Fibroblast of upper back skin (primary cell): ENCODE results near the gene RHOT2.
A peak's percentile ranks its signal among the peaks of the same experiment; 100 is the strongest.
"Not testable (repeated sequence)": the region's sequence is repeated elsewhere in the genome, so short reads cannot be mapped to it uniquely, and the experiment has no call there.

Experiments
- DNase-seq: peaks from one replicate; pipeline ENCODE4 v3.0.0-alpha.2; 2013

The RHOT2 gene

DNA sequence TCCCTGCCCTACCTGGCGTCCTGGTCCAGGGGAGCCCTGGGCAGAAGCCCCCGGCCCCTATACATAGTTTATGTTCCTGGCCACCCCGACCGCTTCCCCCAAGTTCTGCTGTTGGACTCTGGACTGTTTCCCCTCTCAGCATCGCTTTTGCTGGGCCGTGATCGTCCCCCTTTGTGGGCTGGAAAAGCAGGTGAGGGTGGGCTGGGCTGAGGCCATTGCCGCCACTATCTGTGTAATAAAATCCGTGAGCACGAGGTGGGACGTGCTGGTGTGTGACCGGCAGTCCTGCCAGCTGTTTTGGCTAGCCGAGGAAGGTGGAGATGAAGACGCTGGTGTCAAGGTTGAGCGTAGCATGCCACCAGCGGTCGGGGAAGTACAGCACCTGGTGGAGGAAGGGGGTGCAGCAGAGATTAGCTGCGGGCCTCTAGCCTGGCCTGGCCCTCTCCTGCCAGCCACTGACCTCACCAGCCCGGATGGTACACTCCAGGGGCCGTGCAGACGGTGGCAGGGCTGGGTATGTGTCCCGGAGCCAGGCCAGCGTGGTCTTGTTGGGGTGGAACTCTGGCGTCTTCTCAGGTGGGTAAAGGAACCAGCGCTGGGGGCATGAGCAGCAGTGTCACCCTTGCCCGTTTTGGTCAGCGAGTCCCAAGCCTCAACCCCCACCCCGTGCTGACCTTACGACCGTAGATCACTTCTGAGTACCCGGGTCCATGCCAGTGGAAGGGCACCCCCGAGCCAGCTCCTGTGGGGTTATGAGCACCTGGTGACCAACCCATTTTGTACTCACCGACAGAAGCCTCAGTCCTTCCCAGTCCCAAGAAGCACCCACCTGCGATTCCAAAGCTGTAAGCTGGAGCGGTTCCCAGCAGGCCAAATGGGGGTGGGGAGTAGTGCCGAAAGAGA, 14.8 kb downstream of the RHOT2 start:
- DNase-seq, result no peak

DNA sequence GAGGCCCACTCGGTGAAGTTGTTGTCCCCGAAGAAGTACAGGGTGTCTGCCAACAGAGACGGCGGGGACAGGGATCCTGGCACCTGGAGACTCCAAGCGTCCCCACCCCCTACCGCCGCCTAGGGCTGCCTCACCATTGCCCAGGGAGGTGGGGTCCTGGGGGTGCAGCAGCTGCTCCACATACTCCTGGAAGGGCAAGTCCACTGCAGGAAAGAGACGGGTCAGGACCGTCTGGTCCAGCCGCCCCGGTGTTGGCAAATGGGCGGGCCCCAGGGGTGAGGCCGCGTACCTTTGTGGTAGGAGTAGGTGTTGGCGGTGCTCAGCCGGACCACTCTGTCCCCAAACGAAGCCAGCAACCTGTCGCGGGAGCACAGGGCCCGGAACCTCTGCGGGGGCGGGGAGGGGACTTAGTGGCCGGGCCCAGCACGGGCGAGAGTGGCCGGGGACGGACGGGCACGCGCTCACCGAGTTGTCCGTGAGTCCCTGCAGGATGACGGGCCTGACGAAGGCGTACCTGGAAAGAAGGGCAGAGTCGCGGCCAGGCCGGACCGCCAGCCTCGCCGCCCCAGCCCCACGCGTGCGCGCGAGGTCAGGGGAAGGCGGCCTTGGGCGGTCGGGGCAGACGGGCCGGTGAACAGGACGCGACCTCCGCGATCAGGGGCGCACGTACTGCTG, 15.6 kb downstream of the RHOT2 start:
- no peak for DNase-seq

DNA sequence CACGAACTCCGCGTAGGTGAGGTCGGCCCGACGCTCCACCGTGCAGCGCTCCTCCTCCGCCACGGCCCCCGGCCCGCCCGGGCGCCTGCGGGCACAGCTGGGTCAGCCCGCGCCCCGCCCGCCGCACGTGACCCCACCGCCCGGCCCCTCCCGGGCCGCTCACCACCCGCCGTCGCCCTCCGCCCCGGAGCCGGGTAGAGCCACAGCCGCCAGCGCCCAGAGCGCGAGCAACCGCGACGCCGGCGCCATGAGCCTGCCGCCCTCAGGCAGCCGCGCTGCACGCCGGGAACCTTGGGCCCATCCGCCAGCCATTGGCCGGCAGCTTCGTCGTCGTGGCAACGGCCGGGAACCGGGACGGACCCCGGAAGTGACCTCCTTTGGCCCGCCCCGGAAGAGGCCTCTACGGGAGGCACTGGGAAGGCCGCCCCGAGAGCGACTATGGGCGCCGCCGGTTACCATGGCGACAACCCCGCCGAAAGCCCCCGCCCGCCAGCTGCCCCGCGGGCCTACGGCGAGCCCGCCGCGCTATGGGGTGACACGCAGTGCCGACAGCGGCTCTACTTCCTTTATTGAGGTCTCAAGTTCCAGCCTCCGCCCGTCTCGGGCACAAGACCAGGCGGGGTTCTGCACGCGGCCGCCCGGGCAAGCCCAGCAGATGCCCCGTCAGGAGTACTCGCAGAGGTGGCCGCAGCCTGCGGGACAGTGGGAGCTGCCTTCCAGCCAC, 16.3 kb downstream of the RHOT2 start, which contains the start of gene JMJD8:
TSS of gene JMJD8 (minus strand) at position 264 of the 724 bp plus-strand sequence. CDS start at position 249, 15 bp downstream.
- DNase-seq, result peak; percentile 94

DNA sequence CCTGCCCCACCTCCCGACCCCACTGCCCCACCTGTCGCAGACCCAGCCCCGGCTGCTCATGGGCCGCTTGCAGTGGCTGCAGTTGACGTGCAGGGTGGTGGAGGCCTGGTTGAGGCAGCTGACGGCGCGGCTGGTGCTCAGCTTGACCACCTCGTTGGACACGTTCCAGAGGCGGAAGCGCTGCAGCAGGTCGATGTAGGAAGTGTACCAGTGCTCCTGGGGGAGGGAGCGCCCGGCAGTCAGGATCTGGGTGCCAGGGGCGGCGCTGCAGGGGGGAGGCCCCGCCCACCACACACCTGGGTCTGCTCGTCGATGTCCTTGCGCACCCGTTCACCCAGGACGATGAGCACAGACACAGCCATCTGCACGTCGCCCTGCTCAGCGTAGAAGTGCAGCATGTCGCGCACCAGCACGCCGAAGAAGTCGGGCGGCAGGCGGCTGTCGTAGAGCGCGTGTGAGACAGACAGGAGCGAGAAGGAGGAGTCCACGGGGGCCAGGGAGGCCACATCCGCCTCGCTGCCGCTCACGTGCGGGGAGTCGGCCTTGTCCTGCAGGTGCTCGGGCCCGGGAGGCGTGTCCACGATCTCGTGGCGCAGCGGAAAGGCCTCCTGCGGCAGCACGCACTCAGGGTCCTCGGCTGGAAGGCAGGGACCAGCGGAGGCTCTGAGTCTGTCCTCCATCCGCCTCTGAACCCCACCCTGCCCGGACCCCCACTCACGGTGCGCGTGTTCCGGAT, 17.2 kb downstream of the RHOT2 start:
- DNase-seq, result no peak

DNA sequence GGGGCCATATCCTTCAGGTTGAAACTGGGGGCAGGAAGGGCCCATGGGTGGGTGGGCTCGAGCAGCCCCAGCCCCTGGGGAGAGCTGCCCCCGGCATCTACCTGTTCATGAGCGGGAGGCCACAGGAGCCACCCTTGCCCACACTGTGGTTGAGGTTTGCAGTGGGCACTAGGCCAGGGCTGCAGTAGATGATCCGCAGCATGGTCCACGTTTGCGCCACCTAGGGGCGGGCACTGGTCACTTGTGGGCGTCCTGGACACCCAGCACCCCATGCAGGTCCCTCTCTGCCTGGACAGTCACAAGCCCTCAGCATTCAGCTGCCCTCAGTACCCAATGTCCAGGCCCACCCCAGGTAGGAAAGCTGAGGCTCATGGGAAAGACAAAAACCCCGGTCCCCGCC, 18.0 kb downstream of the RHOT2 start:
- peak; percentile 30 for DNase-seq

DNA sequence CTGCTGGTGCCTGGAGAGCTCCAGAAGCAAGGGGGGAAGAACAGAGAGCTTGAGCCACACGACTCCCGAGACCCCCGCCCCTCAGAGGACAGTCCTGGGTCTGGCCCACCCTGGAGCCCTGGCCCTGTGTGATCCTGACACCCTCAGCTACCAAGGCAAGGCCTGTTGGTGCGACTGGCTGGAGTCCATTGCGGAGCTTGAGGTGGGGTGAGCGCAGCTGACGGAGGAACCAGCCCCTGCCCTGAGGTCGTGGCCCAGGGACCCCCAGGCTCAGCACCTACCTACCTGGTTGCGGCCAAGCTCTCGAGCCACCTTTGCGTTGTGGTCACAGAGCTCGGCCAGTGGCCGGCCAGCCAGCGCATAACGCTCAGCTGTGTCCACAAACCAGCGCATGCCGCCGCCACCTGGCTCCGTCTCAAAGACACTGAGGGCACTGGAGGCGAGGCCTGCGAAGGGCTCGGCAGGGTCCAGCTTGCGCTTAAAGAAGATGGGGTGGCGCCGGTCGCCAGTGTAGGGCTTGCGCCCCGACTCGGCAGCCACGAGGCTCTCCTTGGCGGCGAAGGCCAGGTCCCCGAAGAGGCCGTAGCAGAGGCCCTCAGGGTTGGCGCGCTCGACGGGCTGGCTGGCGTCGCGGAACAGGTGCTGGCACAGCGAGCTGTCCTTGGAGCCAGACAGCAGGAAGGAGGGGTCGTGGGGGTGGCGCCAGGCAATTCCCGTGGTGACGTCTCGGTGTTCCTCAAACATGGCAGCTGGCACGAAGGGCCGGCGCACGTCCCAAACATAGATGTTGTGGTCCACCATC, 18.7 kb downstream of the RHOT2 start:
- DNase-seq, result no peak

DNA sequence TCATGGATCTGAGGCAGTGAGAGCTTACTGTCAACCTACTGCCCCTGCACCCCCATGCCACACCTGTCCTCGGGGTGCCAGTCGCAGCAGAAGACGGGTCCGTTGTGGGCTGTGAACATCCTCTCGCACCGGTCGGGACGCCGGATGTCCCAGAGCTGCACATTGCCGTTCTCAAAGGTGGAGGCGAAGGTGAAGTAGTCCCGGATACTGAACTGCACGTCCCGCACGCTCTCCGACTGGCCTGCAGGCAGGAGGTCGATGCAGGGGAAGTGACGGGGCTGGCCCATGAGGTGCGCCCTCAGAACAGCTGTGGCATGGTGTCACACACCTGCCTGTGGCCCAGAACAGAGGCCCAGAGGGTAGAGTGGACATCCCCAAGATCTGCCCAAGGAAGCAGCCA, 19.6 kb downstream of the RHOT2 start:
- no peak for DNase-seq

DNA sequence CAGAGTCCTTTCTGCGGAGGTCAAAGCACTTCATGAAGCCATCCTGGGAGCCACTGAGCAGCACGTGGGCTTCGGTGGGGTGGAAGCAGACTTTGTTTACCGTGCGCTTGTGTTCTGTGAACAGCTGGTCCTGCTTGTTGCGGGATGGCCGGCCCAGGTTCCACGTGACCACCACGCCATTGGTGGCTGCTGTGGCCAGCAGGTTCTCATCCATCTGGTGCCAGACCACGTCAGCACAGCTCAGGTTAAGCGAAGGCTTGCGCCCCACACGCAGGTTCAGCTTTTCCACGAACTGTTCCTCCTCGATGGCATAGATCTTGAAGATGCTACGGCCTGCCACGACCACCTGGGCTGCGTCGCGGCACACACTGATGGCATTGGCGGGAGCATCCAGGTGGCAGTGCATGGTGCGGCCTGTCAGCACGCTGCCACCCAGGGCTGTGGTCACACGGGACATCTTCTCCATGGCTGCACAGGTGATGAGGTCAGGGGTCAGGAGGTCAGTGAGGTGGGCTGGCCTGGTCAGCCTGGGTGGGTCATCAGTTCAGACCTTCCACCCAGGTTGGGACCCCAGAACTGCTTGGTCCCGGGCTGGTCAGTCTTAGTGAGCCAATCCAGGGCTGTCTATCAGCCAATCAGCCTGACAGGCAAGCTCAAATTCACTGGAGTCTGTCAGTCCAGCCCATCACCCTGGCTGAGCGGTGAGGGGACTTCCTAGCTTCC, 21.4 kb downstream of the RHOT2 start:
- DNase-seq, result no peak

DNA sequence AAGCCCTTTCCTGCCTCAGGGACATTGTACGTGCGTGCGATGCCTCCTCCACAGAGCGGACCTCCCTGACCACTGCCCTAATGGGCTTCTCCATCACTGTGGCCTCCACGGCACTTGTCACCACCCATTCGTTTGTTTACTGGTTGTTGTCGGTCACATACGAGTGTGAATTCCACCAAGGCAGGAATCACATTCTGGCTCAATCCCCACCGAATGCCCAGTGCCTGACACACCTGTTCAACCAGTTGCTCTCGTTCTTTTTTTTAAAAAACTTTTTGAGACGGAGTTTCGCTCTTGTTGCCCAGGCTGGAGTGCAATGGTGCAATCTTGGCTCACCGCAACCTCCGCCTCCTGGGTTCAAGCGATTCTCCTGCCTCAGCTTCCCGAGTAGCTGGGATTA, 23.3 kb downstream of the RHOT2 start:
- not testable (repeated sequence) for DNase-seq

DNA sequence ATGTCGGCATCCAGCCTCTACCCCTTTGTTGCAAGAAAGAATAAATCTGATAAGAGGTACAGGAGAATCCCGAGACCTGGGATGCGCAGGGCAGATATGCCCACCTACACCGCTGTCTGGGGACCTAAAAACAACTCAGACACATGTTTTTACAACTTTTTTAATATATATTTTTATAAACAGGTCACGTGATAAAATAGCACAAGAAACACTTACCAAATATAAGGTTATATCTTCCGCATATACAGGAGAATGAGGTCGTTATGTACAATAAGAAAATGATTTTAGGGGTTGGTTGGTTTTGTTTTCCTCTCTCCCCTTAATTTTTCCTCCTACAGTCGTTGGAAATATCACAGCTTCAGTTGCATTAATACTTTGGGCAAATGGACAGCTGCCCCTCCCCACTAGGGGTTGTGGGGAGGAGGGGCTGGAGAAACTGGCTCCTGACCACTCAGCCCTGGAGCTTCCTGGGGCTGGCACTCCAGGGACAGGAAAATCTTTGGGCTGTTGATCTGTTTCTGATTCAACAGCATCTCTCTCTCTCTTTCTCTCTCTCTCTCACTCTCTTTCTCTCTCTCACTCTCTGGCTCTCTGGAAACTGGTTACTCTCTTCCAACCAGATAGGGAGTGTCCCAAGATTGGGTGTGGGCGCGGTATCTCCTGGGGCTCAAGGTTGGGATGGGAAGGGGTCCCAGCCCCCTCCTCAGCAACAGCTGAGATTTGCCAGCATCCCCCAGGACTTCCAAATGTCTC, 24.6 kb downstream of the RHOT2 start:
- no peak for DNase-seq

DNA sequence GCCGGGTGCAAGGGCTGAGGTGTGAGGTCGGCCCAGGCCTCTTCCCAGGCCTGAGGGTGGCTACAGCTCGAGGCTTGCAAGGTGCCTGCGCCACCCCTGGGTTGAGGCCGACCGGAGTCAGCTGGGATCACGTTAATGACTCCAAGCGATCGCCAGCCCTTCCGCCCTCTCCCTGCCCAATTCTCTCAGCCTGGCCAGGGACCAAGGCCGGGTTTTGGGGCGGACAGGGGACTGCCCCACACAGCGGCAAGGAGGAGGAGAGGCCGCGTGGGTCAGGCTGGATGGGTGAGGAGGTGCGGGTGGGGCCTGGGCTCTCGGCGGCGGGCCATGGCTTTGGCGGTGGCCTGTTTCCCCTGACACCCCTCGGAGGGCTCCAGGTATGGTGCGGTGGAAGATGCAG, 25.4 kb downstream of the RHOT2 start:
- DNase-seq, result no peak

DNA sequence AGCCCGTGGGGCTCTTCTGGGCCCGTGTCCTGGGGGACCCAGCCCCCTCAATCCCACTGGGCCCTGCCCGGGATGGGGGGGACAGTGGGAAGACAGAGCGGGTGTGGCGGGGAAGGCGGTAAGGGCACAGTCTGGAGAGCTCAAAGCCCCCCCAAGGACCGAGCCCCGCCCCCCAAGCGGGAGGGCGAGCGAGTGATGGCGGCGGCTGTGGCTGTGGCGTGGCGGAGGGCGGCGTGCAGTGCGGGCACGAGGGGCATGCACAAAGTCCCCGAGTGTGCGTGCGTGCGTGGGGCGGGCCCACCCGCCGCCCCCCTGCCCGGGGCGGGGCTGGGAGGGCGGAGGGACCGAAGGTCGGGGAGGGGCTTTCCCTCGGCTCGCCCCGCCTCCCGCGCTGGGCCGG, 25.8 kb downstream of the RHOT2 start:
- DNase-seq, result no peak

DNA sequence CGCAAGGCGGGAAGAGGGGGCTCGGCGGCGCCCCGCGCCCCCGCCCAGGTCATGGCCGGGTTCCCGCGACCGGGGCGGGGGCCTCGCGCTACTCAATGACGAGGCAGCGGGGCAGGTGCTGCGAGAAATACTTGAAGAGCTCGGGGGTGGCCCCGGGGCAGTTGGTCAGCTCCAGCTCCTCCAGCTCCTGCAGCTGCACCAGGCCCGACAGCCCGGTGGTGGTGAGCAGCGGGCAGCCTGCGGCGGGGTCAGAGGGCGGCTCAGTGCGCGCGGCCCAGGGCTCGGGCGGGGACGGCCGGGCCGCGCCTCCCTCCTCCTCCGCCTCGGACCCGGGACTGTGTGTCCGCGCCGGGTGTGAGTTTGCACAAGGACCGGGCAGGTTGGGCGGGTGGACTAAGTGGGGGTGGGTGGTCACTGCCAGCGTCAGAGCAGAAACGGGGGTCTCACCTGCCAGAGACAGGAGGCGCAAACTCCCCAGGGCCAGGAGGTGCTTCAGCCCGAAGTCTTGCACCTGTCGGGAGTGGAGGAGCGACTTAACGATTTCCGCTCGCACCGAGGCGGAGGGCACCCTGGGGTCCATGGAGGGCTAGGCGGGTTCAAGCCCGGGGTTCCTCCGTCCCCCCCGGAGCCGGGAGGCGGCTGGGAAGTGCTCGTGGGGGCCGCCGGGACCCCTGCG, 26.4 kb downstream of the RHOT2 start:
- DNase-seq, result no peak

DNA sequence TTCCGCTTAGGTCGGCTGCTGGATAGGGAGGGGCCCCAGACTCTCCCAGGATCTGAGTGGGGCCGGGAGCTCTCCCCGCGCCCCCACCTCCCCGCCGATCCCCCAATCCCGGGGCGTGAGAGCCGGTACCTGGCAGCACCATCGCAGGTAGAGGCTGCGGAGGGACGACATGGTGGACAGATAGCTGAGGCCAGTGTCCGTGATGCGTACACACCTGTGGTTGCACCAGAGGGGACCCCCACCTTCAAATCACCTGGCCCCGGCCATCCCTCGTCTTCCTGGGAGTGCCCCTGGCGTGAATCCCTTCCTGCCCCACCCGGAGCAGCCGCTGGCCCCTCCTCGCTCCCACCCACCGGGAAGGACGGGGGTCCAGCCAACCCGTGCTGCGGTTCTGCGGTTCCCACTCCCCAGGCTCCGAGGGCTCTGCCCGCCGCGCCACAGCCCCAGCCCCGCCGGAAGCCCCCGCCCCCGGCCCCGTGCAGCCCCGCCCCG, 27.0 kb downstream of the RHOT2 start:
- DNase-seq, result no peak

DNA sequence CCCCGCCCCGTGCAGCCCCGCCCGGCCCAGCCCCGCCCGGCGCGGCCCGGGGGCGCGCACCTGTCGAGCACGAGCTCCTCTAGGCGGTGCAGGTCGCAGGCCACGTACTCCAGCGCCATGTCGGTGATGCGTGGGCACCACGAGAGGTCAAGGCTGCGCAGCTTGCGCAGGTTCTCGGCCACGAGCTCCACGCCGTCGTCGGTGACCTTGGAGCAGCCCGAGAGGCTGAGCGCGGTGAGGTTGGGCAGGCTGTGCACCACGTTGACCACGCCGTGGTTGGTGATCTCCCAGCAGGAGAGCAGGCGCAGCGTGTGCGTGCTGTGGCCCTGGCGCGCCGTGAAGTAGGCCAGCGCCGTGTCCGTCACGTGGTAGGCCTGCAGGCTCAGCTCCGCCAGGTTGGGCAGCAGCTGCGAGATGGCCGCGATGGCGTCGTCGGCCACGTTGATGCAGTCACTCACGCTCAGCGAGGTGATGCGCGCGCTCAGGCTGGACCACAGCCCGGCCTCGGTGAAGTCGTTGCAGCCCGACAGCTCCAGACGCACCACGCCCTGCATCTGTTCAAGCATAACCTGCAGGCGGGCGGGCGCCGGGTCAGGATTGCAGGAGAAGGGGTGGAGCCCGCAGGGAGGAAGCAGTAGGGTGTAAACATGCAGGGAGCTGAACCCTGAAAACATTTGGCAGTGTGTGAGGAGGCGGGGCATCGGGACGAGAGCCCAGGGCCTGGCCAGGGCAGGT, 27.6 kb downstream of the RHOT2 start:
- DNase-seq, result no peak

DNA sequence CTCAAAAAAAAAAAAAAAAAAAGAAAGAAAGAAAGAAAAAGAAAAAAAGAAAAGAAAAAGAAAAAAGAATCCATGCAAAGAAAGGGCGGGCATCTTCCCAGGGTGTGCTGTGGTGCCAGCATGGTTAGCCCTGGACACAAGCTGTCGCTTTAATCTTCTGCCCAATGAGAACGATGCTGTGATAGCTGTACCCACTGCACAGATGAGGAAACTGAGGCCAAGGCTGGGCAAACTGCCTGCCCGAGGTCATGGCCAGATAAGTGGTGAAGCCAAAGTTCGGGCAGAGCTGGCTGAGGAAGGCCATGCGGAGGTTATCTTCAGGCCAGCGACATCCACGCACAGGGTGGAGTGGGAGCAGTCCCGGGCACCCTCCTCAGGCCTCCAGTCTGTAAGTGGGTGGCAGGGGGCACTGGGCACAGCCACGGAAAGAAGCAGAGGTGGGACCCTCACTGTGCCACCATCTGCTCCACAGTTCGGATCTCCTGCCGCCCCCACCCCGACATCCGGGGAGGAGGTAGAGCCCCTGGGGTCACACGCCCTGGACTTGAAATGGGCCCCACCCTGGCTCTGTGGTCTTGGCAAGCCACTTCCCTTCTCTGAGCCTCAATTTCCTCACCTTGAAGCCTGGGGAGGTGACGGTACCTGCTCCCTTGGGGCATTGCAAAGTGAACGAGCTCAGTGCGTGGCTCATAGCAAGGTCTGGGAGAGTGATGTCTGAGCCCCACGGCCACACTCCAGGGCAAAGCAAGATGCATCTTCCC, 31.2 kb downstream of the RHOT2 start:
- no peak for DNase-seq

DNA sequence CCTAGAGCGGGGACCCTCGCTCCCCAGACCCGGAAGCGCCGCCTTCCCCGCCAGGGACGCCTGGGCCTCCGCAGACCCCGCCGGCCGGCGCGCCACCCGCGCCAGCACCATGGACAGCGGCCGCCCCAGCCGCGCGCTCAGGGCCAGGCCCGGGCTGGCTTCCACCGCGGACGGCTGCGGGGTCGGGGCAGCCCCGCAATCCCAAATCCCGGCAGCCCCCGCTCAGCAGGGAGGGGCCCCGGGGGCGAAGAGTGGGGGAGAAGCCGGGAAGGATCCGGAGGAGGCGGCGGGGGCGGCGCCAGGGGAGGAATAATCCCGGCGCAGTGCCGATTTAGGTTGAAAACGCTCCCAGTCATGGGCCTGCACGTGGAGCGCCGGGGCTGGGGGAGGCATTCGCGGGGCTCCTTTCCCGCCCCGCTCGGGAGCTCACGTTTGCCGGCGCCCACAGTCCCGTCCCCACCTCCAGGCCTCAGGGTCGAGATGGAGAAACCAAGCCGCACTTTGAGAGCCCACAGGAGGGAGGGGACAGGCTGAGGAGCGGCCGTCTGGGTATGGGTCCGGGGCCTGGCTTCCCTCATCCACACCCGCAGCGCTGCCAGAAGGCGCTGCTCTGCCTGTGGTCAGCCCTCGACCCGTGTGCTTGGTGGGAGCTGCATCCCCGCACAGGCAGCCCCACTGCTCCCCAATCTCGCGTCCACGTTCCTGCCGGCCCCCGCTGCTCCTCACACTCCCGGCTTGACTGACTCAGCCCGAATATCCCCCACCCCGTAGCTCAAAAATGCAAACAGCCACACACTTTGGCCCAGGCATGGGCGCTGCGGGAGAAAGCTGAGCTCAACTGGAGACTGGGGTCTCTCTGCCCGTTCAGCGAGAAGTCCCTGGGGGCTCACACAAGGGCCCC, 33.0 kb downstream of the RHOT2 start:
- no peak for DNase-seq
